ENCODE data around the gene VWDE.

DNA sequence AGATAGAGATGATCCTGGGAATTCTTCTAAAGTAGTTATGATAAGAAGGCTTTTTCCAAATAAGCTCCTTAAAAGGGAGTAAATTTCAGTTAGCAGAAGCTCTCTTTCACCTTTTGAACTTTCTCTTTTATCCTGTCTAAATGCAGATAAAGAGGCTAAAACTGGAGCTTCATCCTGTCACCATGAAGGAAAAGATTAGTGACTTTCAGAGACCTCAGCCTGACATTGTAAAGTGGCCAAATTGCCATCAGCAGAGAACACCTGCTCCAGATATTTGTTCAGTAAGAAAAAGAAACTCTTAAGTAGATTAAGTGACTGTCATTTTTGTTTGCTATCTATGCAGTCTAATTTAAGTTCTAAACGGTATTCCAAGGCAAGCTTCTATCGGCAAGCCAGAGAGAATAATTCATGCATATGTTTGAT lies 18.3 kb downstream of the VWDE start:
- TF ChIP-seq, protein P1, sequence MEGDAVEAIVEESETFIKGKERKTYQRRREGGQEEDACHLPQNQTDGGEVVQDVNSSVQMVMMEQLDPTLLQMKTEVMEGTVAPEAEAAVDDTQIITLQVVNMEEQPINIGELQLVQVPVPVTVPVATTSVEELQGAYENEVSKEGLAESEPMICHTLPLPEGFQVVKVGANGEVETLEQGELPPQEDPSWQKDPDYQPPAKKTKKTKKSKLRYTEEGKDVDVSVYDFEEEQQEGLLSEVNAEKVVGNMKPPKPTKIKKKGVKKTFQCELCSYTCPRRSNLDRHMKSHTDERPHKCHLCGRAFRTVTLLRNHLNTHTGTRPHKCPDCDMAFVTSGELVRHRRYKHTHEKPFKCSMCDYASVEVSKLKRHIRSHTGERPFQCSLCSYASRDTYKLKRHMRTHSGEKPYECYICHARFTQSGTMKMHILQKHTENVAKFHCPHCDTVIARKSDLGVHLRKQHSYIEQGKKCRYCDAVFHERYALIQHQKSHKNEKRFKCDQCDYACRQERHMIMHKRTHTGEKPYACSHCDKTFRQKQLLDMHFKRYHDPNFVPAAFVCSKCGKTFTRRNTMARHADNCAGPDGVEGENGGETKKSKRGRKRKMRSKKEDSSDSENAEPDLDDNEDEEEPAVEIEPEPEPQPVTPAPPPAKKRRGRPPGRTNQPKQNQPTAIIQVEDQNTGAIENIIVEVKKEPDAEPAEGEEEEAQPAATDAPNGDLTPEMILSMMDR (IDR thresholded peaks at IDR 0.05), result no peak
- TF ChIP-seq POLR2A (IDR thresholded peaks at IDR 0.05), result no peak

All from upper lobe of left lung (tissue), 4 donors.